T-helper 2 cell treated with Interferon-gamma antibody and Interleukin-4, amounts not matched to agents 5 μg/mL and 100 μg/mL, for 36 hours (primary cell): ENCODE data around the gene FGF21.
A peak's percentile ranks its signal among the peaks of the same experiment; 100 is the strongest.
"Not testable (repeated sequence)": the region's sequence is repeated elsewhere in the genome, so short reads cannot be mapped to it uniquely, and the experiment has no call there.

ENCODE experiments used
- DNase-seq: peaks from one replicate; pipeline ENCODE4 v3.0.0; 2021; ENCODE audit warnings: low spot score
- H3K27ac Mint-ChIP-seq: one replicate; pipeline ENCODE4 v1.8.0; 2021; ENCODE audit warnings: mild to moderate bottlenecking, mixed read lengths
- H3K27me3 Mint-ChIP-seq: one replicate; pipeline ENCODE4 v1.8.0; 2021; ENCODE audit warnings: low read depth, mixed read lengths
- H3K36me3 Mint-ChIP-seq: one replicate; pipeline ENCODE4 v1.8.0; 2021; ENCODE audit warnings: low read depth, mixed read lengths
- H3K4me1 Mint-ChIP-seq: one replicate; pipeline ENCODE4 v1.8.0; 2021; ENCODE audit warnings: low read depth, mixed read lengths
- H3K4me3 Mint-ChIP-seq: one replicate; pipeline ENCODE4 v1.8.0; 2022; ENCODE audit warnings: mild to moderate bottlenecking, moderate library complexity, mixed read lengths
- H3K9me3 Mint-ChIP-seq: one replicate; pipeline ENCODE4 v1.8.0; 2021; ENCODE audit warnings: mixed read lengths

Gene FGF21

DNA sequence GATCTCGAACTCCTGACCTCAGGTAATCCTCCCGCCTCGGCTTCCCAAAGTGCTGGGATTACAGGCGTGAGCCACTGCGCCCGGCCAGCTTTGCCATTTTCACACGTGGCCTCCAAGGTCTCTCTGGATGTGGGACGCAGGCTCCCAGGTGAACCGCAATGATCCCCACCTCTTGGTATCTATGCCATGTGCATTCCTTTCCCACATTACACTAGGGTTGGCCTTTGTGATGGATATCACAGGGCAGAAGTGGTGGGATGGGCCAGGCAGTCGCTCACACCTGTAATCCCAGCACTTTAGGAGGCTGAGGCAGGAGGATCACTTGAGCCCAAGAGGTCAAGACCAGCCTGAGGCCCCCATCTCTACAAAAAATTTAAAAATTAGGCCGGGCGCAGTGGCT is 22.4 kb downstream of the FGF21 start:
- H3K9me3 Mint-ChIP-seq: no peaks in the 10 kb centered on the region
- no peak overlapping the region for H3K27ac Mint-ChIP-seq
- H3K4me1 Mint-ChIP-seq: peaks cover 1% of the 10 kb centered on the region
- no peak for DNase-seq
- H3K27me3 Mint-ChIP-seq: peaks cover 4% of the 10 kb centered on the region
- no peak overlapping the region for H3K4me3 Mint-ChIP-seq
- no peaks in the 10 kb centered on the region for H3K36me3 Mint-ChIP-seq

DNA sequence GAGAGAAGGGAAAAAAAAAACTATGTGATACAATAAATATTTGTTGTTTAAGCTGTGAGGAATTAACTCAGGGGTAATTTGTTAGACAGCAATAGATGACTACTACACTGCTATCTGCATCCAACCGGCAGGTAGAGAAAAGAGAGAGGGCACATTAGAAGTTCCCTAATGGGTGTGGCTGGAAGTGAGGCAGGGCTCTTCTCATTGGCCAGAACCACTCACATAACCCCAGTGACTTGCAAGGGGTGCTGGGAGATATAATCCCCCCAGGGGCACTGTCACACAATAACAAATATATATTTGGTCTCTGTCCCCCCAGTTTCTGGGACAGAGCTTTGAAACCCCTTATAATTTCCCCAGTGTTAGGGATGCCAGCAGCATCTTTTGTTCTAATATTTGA is 24.3 kb downstream of the FGF21 start:
- Mint-ChIP-seq H3K27me3 (peaks cover 4% of the 10 kb centered on the region), H3K36me3 (no peaks in the 10 kb centered on the region), H3K27ac (no peak overlapping the region), H3K4me3 (no peak overlapping the region), H3K9me3 (no peaks in the 10 kb centered on the region), H3K4me1 (peaks cover 1% of the 10 kb centered on the region)
- DNase-seq: no peak

- no peak for DNase-seq
- H3K27me3 Mint-ChIP-seq: peaks cover 6% of the 10 kb centered on the region
- no peak overlapping the region for H3K4me3 Mint-ChIP-seq
- no peaks in the 10 kb centered on the region for H3K9me3 Mint-ChIP-seq
- no peak overlapping the region for H3K27ac Mint-ChIP-seq
- peaks cover 1% of the 10 kb centered on the region for H3K4me1 Mint-ChIP-seq
- no peaks in the 10 kb centered on the region for H3K36me3 Mint-ChIP-seq
Measured at GRCh38 chr19:48780631-48781391, 25.5 kb downstream of the FGF21 start.

DNA sequence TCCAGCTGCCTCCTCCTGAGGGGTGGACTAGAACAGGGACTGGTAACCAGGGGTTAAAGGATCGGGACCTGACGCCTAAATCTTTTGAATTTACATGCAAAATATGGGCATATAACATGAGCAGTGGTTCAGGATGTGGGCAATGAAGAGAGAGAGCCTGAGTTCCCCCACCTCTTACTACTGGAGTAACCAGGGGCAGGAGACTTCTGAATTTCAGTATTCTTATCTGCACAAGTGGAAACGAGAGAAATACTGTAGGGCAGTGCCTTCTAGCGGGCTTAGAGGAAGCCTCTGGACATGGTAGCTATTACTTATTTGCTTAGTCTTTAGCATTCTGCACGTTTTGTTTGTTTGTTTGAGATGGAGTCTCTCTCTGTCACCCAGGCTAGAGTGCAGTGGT is 29.2 kb downstream of the FGF21 start:
- no peak overlapping the region for H3K27ac Mint-ChIP-seq
- H3K27me3 Mint-ChIP-seq: peaks cover 6% of the 10 kb centered on the region
- H3K9me3 Mint-ChIP-seq: no peaks in the 10 kb centered on the region
- DNase-seq: no peak
- H3K36me3 Mint-ChIP-seq: no peaks in the 10 kb centered on the region
- peaks cover 1% of the 10 kb centered on the region for H3K4me1 Mint-ChIP-seq
- H3K4me3 Mint-ChIP-seq: no peak overlapping the region

GRCh38 chr19:48786422-48786821 is 31.1 kb downstream of the FGF21 start:
- not testable (repeated sequence) for DNase-seq, H3K36me3 Mint-ChIP-seq, H3K27me3 Mint-ChIP-seq, H3K9me3 Mint-ChIP-seq, H3K4me3 Mint-ChIP-seq, H3K4me1 Mint-ChIP-seq, H3K27ac Mint-ChIP-seq

DNA sequence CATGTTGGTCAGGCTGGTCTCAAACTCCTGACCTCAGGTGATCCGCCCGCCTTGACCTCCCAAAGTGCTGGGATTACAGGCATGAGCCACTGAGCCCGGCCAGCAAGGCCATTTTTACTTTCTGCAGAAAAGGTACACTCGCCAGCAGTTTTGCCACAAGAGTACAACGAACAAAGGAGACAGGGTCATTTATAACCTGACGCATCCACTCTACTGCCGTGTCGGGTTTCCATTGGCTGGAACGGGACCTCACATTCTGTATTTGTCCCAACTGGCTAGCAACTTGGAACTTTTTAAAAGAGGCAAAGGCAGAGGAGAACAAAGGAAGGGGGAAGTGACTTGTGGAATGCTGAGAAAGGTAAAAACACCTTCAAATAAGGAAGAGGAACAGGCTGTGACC is 32.0 kb downstream of the FGF21 start:
- H3K27ac Mint-ChIP-seq, H3K4me3 Mint-ChIP-seq, DNase-seq: not testable (repeated sequence)

GRCh38 chr19:48793271-48793670 is 37.9 kb downstream of the FGF21 start:
- H3K27ac Mint-ChIP-seq: no peak overlapping the region
- H3K4me3 Mint-ChIP-seq: no peak overlapping the region
- no peaks in the 10 kb centered on the region for H3K9me3 Mint-ChIP-seq
- H3K4me1 Mint-ChIP-seq: peaks cover 2% of the 10 kb centered on the region
- no peaks in the 10 kb centered on the region for H3K27me3 Mint-ChIP-seq
- no peaks in the 10 kb centered on the region for H3K36me3 Mint-ChIP-seq
- no peak for DNase-seq

More for the DNA sequence above, 32.0 kb downstream of the FGF21 start:
- not testable (repeated sequence) for H3K27me3 Mint-ChIP-seq, H3K9me3 Mint-ChIP-seq, H3K4me1 Mint-ChIP-seq, H3K36me3 Mint-ChIP-seq

DNA sequence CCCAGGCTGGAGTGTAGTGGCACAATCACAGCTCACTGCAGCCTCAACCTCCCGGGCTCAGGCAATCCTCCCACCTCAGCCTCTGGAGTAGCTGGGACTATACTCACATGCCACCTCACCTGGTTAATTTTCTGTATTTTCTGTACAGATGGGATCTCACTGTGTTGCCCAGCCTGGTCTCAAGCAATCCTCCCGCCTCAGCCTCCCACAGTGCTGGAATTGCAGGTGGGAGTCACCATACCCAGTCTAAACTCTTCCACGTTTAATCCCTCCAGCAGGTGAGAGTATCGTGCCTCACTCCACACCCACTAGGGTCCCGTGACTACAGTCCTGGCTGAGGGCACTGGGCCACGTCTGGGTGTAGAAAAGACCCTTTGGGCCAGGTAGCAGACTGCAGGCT is 39.0 kb downstream of the FGF21 start:
- peak overlapping the region; percentile 97 for H3K4me3 Mint-ChIP-seq
- H3K27me3 Mint-ChIP-seq: no peaks in the 10 kb centered on the region
- no peaks in the 10 kb centered on the region for H3K36me3 Mint-ChIP-seq
- peak overlapping the region; percentile 21 for H3K27ac Mint-ChIP-seq
- H3K9me3 Mint-ChIP-seq: no peaks in the 10 kb centered on the region
- no peak for DNase-seq
- H3K4me1 Mint-ChIP-seq: peaks cover 2% of the 10 kb centered on the region

DNA sequence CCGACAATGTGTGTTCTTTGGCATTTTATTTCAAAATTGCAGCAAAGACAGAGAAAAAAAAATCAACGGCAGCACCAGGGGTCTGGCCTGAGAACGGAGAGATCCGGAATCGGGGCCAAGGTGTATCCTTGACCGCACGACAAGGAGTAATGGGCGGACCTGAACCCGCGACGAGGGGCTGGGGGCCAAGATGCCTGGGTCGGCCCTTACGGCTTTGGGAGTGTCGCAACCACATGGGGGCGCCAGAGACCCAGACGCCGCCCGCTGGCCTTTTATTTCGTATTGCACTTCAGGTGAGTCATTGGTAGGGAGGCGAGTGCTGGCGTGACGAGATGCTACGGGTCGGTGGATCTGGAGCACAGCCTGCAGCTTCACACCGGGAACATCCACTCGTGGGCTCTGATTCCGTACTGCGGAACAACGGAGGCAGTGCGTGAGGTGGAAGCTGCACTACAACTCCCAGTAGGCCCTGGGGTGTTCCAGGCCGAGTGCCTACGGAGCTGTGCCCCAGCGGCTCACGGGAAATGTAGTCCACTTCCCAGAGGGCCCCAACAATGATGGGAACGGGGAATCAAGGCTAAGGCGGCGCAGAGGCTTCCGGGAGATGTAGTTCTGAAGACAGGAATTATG is 39.8 kb downstream of the FGF21 start:
- Mint-ChIP-seq H3K27me3 (no peaks in the 10 kb centered on the region), H3K9me3 (no peaks in the 10 kb centered on the region), H3K4me1 (peaks cover 3% of the 10 kb centered on the region), H3K27ac (peak overlapping the region; percentile 83), H3K4me3 (peak overlapping the region; percentile 97), H3K36me3 (no peaks in the 10 kb centered on the region)
- peak; percentile 80 for DNase-seq

GRCh38 chr19:48795685-48796070 is 40.4 kb downstream of the FGF21 start:
- H3K4me1 Mint-ChIP-seq: peaks cover 4% of the 10 kb centered on the region
- no peaks in the 10 kb centered on the region for H3K27me3 Mint-ChIP-seq
- H3K27ac Mint-ChIP-seq: peak overlapping the region; percentile 83
- DNase-seq: no peak
- H3K4me3 Mint-ChIP-seq: peak overlapping the region; percentile 97
- no peaks in the 10 kb centered on the region for H3K36me3 Mint-ChIP-seq
- H3K9me3 Mint-ChIP-seq: no peaks in the 10 kb centered on the region

DNA sequence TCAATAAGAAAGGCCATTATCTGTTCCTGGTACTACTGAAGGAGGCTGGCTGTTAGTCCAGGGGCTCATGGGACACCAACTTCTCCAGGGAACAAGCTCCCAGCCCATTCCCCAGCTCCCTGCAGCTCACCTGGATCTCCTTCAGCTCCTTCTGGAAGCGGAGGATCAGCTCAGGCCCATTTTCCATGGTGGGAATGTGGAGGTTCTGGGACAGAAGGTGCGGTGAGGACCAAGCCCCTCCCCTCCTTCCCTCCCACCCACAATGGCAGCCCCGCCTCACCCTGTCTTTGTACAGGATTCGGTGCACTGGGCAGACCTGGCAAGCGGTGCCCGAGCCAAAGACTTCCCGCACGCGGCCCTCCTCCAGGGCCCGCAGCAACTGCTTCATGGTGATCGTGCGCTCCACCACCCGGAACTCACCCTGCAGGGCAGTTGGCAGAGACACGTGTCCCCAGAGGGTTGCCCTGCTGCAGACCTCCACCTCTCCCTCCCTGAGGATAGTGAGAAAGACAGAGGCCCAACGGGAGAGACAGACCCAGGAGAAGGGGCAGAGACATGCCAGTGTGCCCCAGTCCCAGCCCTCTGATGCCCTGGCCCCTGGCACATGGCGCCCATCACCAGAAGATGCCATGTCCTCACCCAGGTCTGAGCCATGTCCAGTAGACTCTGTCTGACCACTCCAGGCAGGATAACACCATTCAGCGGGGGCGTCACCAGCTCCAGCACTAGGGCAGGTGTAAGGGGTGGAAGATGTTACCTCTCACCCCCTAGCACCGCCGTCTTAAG is 41.2 kb downstream of the FGF21 start:
- Mint-ChIP-seq H3K36me3 (no peaks in the 10 kb centered on the region), H3K27ac (no peak overlapping the region), H3K9me3 (no peaks in the 10 kb centered on the region), H3K27me3 (no peaks in the 10 kb centered on the region), H3K4me1 (peaks cover 4% of the 10 kb centered on the region), H3K4me3 (no peak overlapping the region)
- DNase-seq: no peak

- peak overlapping the region; percentile 12 for H3K27ac Mint-ChIP-seq
- H3K36me3 Mint-ChIP-seq: no peaks in the 10 kb centered on the region
- H3K9me3 Mint-ChIP-seq: no peaks in the 10 kb centered on the region
- DNase-seq: no peak
- H3K4me1 Mint-ChIP-seq: peaks cover 4% of the 10 kb centered on the region
- H3K27me3 Mint-ChIP-seq: no peaks in the 10 kb centered on the region
- H3K4me3 Mint-ChIP-seq: no peak overlapping the region
Measured at GRCh38 chr19:48797103-48797502, 41.8 kb downstream of the FGF21 start.

DNA sequence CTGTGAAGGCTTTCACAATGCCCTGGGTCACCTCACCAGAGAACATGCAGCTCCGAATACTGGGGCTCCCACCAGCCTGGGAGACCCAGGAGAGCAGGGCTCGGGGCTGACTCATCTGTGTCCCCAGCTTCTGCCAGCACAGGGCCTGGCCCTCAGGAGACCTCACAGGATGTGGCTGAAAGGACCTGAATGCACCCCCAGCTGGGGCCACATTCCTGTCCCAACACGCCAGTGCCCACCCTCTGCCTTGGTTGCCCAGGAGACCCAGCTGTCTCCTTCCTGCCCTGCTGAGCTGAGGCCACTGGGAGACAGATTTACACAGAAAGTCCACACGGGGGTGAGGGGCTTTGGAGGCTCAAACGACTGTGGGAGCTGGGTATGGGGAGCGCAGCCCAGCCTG is 43.6 kb downstream of the FGF21 start:
- Mint-ChIP-seq H3K27me3 (no peaks in the 10 kb centered on the region), H3K27ac (no peak overlapping the region), H3K4me3 (no peak overlapping the region), H3K9me3 (no peaks in the 10 kb centered on the region), H3K4me1 (peaks cover 4% of the 10 kb centered on the region), H3K36me3 (no peaks in the 10 kb centered on the region)
- no peak for DNase-seq
